Adrenal gland (tissue), 5 donors: ENCODE measurements around the gene PPP2R5E.

Experiments used
- CTCF ChIP-seq, 6 experiments: fragments of 450-650 bp in 4 of 6; fragments of 200-600 bp in 2 of 6; sonication (generic) in 1 of 6; IDR thresholded peaks; 1 replicate in 5 of 6; 2 replicates in 1 of 6; pipeline versions ENCODE4 v1.5.1 to v1.8.0; 2016 to 2021; ENCODE audit warnings: antibody characterized with exemption in 6 of 6, mild to moderate bottlenecking in 2 of 6, moderate library complexity in 1 of 6
- POLR2A ChIP-seq, 2 donors: fragments of 450-650 bp; IDR thresholded peaks; one replicate each; pipeline ENCODE4 v1.6.1; 2017; ENCODE audit warnings: antibody characterized with exemption in 2 of 2, mild to moderate bottlenecking in 2 of 2, moderate library complexity in 1 of 2
- donor health status: DM: no; HTN: no; CAD: no.

GRCh38 chr14:63545431-63545830 is 2.3 kb upstream of the PPP2R5E start:
- TF ChIP-seq POLR2A (IDR thresholded peaks at IDR 0.05) (no peak), CTCF (IDR thresholded peaks at IDR 0.05) (no peak)
